ENCODE results near the gene TRERF1.

TRERF1 gene

DNA sequence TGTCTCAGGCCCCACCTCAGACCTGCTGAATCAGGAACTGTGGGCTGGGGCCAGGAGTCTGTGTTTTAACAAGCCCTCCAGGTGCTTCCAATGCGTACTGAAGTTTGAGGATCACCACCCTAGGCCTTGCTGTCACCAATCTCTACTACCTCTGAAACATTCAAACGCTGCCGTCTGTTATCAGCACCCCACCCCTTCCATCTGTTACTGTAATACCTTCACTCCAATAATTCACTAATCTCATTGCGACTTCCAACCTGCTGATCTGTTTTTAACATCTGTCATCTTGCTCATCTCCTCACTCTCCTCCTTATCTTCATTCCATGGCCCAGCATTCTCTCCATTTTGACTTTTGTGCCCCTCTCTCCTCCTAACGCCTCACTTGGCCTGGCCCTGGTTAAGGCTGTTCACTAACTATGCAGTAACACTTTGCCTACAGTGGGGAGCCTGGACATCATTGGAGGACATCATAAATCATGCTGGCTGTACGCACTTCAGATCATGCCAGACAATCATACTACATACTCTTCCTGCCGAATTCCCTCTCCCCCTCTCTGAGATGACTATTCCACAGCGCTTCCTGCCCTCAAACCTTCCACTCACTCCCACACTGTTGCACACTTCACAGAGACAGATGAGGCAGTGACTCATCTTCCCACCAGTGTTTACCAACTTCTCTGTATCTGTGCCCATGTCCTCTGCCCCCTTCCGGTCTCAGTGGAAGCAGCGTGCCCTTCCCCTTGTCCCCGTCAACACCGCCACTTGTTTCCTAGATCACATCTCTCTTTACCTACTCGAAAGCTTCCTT, 254.0 kb downstream of the TRERF1 start:
- H3K4ac ChIP-seq (ENCODE audit: low read depth in 1 of 2, low read length in 2 of 2), result peak overlapping the region in 1 of 2 experiments; percentile 71
- no peaks in the 10 kb centered on the region for H3K9me3 ChIP-seq (ENCODE audit: control insufficient read depth, low read length)
- peak overlapping the region; percentile 47 for H4K91ac ChIP-seq (ENCODE audit: low read length)
- no peaks in the 10 kb centered on the region for H3K27me3 ChIP-seq (ENCODE audit: control insufficient read depth in 1 of 2, insufficient read depth in 1 of 2, low read length in 2 of 2)
- H3K23ac ChIP-seq (ENCODE audit: low read length in 2 of 2), result no peak overlapping the region
- peak overlapping the region; percentile 18 for H3K27ac ChIP-seq (ENCODE audit: low read length, poor library complexity, severe bottlenecking)
- H3K79me1 ChIP-seq (replicated peaks; ENCODE audit: low read length, poor library complexity, severe bottlenecking), result peaks cover 1% of the 10 kb centered on the region
- peaks cover 16% of the 10 kb centered on the region for H3K4me1 ChIP-seq (ENCODE audit: control insufficient read depth, insufficient read depth, low read depth, low read length)
- no peak overlapping the region for H2BK5ac ChIP-seq (ENCODE audit: low read depth, low read length, poor library complexity, severe bottlenecking)
- H2BK15ac ChIP-seq (ENCODE audit: low read depth, poor library complexity, severe bottlenecking), result no peak overlapping the region
- H3K36me3 ChIP-seq (ENCODE audit: control insufficient read depth in 1 of 2, insufficient read depth in 2 of 2, low read depth in 1 of 2, low read length in 2 of 2), result peaks cover 3% of the 10 kb centered on the region in 2 experiments
- no peak overlapping the region for H2AK5ac ChIP-seq (ENCODE audit: low read length, severe bottlenecking)
- no peak overlapping the region for H3K4me3 ChIP-seq (ENCODE audit: insufficient read depth in 1 of 2, low read depth in 1 of 2, low read length in 2 of 2)
- DNase-seq, result peak; percentile 94
- H3K18ac ChIP-seq (ENCODE audit: low read depth in 1 of 2, low read length in 2 of 2), result peak overlapping the region; percentile 70 to 82
- H3K14ac ChIP-seq (ENCODE audit: low read length in 2 of 2), result no peak overlapping the region
- no peak overlapping the region for H3K9ac ChIP-seq (ENCODE audit: low read length)
- H2AFZ ChIP-seq (ENCODE audit: low read depth, low read length), result no peak overlapping the region
- peak overlapping the region; percentile 43 for H4K8ac ChIP-seq (ENCODE audit: low read length)
- H2BK120ac ChIP-seq (ENCODE audit: low read depth, low read length), result peak overlapping the region; percentile 42
- peak overlapping the region; percentile 65 to 78 for H2BK12ac ChIP-seq (ENCODE audit: low read length in 2 of 2)
- WGBS, result 31% methylated on average over 13 of the region's 13 CpGs
- H3K4me2 ChIP-seq (ENCODE audit: low read length, poor library complexity, severe bottlenecking), result no peak overlapping the region

DNA sequence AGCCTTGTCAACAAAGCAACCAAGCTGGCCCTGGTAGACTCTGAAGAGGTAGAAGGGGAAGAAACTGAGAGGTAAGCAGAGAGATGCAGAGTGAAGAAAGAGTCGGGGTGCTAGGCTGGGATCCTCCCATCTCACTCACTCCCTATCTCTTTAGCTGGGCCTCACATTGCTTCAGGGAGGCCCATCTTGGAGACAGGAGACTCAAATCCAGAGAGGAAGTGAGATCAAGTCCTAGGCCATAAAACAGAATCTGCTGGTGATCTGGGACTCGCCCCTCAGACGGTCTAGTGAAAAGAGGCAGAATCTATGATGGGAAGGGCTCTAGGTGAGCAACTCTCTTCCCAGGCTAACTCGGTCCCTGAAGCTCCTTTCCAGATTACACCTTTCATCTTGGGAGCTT, 256.3 kb downstream of the TRERF1 start:
- H3K79me1 ChIP-seq (replicated peaks; ENCODE audit: low read length, poor library complexity, severe bottlenecking), result no peaks in the 10 kb centered on the region
- H2BK120ac ChIP-seq (ENCODE audit: low read depth, low read length), result no peak overlapping the region
- no peak overlapping the region for H3K4me2 ChIP-seq (ENCODE audit: low read length, poor library complexity, severe bottlenecking)
- no peak overlapping the region for H3K27ac ChIP-seq (ENCODE audit: low read length, poor library complexity, severe bottlenecking)
- H2BK12ac ChIP-seq (ENCODE audit: low read length in 2 of 2), result no peak overlapping the region
- H3K27me3 ChIP-seq (ENCODE audit: control insufficient read depth in 1 of 2, insufficient read depth in 1 of 2, low read length in 2 of 2), result no peaks in the 10 kb centered on the region
- no peaks in the 10 kb centered on the region for H3K9me3 ChIP-seq (ENCODE audit: control insufficient read depth, low read length)
- peak overlapping the region; percentile 62 for H2AK5ac ChIP-seq (ENCODE audit: low read length, severe bottlenecking)
- WGBS, result 92% methylated on average over 3 of the region's 4 CpGs
- no peak overlapping the region for H2BK5ac ChIP-seq (ENCODE audit: low read depth, low read length, poor library complexity, severe bottlenecking)
- H2BK15ac ChIP-seq (ENCODE audit: low read depth, poor library complexity, severe bottlenecking), result peak overlapping the region; percentile 39
- DNase-seq, result no peak
- no peak overlapping the region for H3K9ac ChIP-seq (ENCODE audit: low read length)
- no peak overlapping the region for H3K4me3 ChIP-seq (ENCODE audit: insufficient read depth in 1 of 2, low read depth in 1 of 2, low read length in 2 of 2)
- no peak overlapping the region for H3K18ac ChIP-seq (ENCODE audit: low read depth in 1 of 2, low read length in 2 of 2)
- H3K14ac ChIP-seq (ENCODE audit: low read length in 2 of 2), result no peak overlapping the region
- no peak overlapping the region for H3K23ac ChIP-seq (ENCODE audit: low read length in 2 of 2)
- H3K4ac ChIP-seq (ENCODE audit: low read depth in 1 of 2, low read length in 2 of 2), result no peak overlapping the region
- H3K36me3 ChIP-seq (ENCODE audit: control insufficient read depth in 1 of 2, insufficient read depth in 2 of 2, low read depth in 1 of 2, low read length in 2 of 2), result peaks cover 0 to 3% of the 10 kb centered on the region in 2 experiments
- H4K91ac ChIP-seq (ENCODE audit: low read length), result no peak overlapping the region
- no peak overlapping the region for H4K8ac ChIP-seq (ENCODE audit: low read length)
- H3K4me1 ChIP-seq (ENCODE audit: control insufficient read depth, insufficient read depth, low read depth, low read length), result peaks cover 18% of the 10 kb centered on the region
- H2AFZ ChIP-seq (ENCODE audit: low read depth, low read length), result no peak overlapping the region

DNA sequence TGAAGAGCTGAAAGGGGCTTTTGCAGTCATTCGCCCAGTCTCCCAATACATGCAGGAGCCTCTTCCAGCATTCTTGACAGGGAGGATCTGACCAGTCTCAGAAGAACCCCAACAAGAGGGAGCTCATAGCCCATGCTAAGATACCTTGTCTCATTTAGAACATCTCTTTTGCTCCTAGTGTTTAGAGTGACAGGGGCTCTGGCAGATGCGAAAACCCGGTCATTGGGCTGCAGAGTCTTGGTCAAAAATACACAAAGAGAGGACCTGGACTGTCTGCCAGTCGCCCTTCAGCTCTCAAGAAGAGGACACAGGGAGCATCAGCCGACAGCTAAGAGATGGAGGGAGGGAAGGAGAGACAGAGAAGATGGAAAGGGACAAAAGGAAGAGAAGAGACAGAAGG, 257.7 kb downstream of the TRERF1 start:
- H3K9me3 ChIP-seq (ENCODE audit: control insufficient read depth, low read length), result no peaks in the 10 kb centered on the region
- no peaks in the 10 kb centered on the region for H3K27me3 ChIP-seq (ENCODE audit: control insufficient read depth in 1 of 2, insufficient read depth in 1 of 2, low read length in 2 of 2)
- no peak for DNase-seq
- H4K8ac ChIP-seq (ENCODE audit: low read length), result no peak overlapping the region
- H3K79me1 ChIP-seq (replicated peaks; ENCODE audit: low read length, poor library complexity, severe bottlenecking), result no peaks in the 10 kb centered on the region
- H2AFZ ChIP-seq (ENCODE audit: low read depth, low read length), result no peak overlapping the region
- H2BK5ac ChIP-seq (ENCODE audit: low read depth, low read length, poor library complexity, severe bottlenecking), result peak overlapping the region; percentile 68
- peak overlapping the region; percentile 88 for H2AK5ac ChIP-seq (ENCODE audit: low read length, severe bottlenecking)
- H3K18ac ChIP-seq (ENCODE audit: low read depth in 1 of 2, low read length in 2 of 2), result no peak overlapping the region
- no peak overlapping the region for H2BK120ac ChIP-seq (ENCODE audit: low read depth, low read length)
- H3K14ac ChIP-seq (ENCODE audit: low read length in 2 of 2), result no peak overlapping the region
- no peak overlapping the region for H4K91ac ChIP-seq (ENCODE audit: low read length)
- H3K4me2 ChIP-seq (ENCODE audit: low read length, poor library complexity, severe bottlenecking), result no peak overlapping the region
- no peak overlapping the region for H2BK15ac ChIP-seq (ENCODE audit: low read depth, poor library complexity, severe bottlenecking)
- H3K36me3 ChIP-seq (ENCODE audit: control insufficient read depth in 1 of 2, insufficient read depth in 2 of 2, low read depth in 1 of 2, low read length in 2 of 2), result peaks cover 0 to 3% of the 10 kb centered on the region in 2 experiments
- H3K4me1 ChIP-seq (ENCODE audit: control insufficient read depth, insufficient read depth, low read depth, low read length), result peaks cover 18% of the 10 kb centered on the region
- no peak overlapping the region for H3K23ac ChIP-seq (ENCODE audit: low read length in 2 of 2)
- no peak overlapping the region for H3K4ac ChIP-seq (ENCODE audit: low read depth in 1 of 2, low read length in 2 of 2)
- H2BK12ac ChIP-seq (ENCODE audit: low read length in 2 of 2), result no peak overlapping the region
- H3K9ac ChIP-seq (ENCODE audit: low read length), result no peak overlapping the region
- H3K27ac ChIP-seq (ENCODE audit: low read length, poor library complexity, severe bottlenecking), result peak overlapping the region; percentile 74
- no peak overlapping the region for H3K4me3 ChIP-seq (ENCODE audit: insufficient read depth in 1 of 2, low read depth in 1 of 2, low read length in 2 of 2)
- WGBS, result 96% methylated on average over 5 of the region's 5 CpGs

DNA sequence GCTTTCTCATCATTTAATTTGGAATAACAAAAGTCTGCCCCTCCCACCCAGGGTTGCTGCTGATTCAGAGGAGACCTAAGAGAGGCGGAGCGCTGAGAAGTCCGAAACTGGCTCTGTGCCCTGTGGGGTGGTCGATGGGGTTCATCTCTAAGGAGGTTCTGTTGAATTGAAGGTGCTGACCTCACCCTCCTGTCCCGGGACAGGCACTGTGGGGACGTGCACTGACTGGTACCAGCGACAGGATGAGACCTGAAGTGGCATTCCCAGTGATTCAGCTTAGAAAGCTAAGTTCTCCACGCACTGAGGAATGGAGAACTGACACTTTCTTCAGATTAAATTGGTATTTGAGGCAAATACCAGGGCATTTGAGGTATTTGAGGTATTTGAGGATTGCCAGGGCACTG, 258.2 kb downstream of the TRERF1 start:
- DNase-seq, result peak; percentile 58
- Histone ChIP-seq H2BK5ac (ENCODE audit: low read depth, low read length, poor library complexity, severe bottlenecking) (peak overlapping the region; percentile 54), H3K9me3 (ENCODE audit: control insufficient read depth, low read length) (no peaks in the 10 kb centered on the region), H3K4me3 (ENCODE audit: insufficient read depth in 1 of 2, low read depth in 1 of 2, low read length in 2 of 2) (no peak overlapping the region), H3K79me1 (replicated peaks; ENCODE audit: low read length, poor library complexity, severe bottlenecking) (no peaks in the 10 kb centered on the region), H3K9ac (ENCODE audit: low read length) (peak overlapping the region; percentile 24), H3K27me3 (ENCODE audit: control insufficient read depth in 1 of 2, insufficient read depth in 1 of 2, low read length in 2 of 2) (no peaks in the 10 kb centered on the region), H3K23ac (ENCODE audit: low read length in 2 of 2) (no peak overlapping the region), H3K4ac (ENCODE audit: low read depth in 1 of 2, low read length in 2 of 2) (no peak overlapping the region), H3K4me1 (ENCODE audit: control insufficient read depth, insufficient read depth, low read depth, low read length) (peaks cover 18% of the 10 kb centered on the region), H3K36me3 (ENCODE audit: control insufficient read depth in 1 of 2, insufficient read depth in 2 of 2, low read depth in 1 of 2, low read length in 2 of 2) (peaks cover 0 to 3% of the 10 kb centered on the region in 2 experiments), H4K91ac (ENCODE audit: low read length) (no peak overlapping the region), H2BK12ac (ENCODE audit: low read length in 2 of 2) (peak overlapping the region in 1 of 2 experiments; percentile 88), H2BK120ac (ENCODE audit: low read depth, low read length) (no peak overlapping the region), H4K8ac (ENCODE audit: low read length) (peak overlapping the region; percentile 37), H2AFZ (ENCODE audit: low read depth, low read length) (no peak overlapping the region), H3K18ac (ENCODE audit: low read depth in 1 of 2, low read length in 2 of 2) (no peak overlapping the region), H3K14ac (ENCODE audit: low read length in 2 of 2) (no peak overlapping the region), H3K4me2 (ENCODE audit: low read length, poor library complexity, severe bottlenecking) (peak overlapping the region; percentile 58), H2AK5ac (ENCODE audit: low read length, severe bottlenecking) (no peak overlapping the region), H3K27ac (ENCODE audit: low read length, poor library complexity, severe bottlenecking) (peak overlapping the region; percentile 86), H2BK15ac (ENCODE audit: low read depth, poor library complexity, severe bottlenecking) (no peak overlapping the region)
- WGBS, result 41% methylated on average over 8 of the region's 8 CpGs

Data from mesenchymal stem cell (in vitro differentiated cells and primary cell).